Activated CD4-positive, alpha-beta T cell treated with anti-CD3 and anti-CD28 coated beads for 4 hours (primary cell): ENCODE data around the gene WDR20.

ENCODE experiments used
- DNase-seq, 2 donors: peaks; one replicate each; pipeline ENCODE4 v3.0.0-alpha.2; 2020

WDR20 gene

GRCh38 chr14:102246071-102246470 lies 106.4 kb downstream of the WDR20 start:
- DNase-seq: no peak

DNA sequence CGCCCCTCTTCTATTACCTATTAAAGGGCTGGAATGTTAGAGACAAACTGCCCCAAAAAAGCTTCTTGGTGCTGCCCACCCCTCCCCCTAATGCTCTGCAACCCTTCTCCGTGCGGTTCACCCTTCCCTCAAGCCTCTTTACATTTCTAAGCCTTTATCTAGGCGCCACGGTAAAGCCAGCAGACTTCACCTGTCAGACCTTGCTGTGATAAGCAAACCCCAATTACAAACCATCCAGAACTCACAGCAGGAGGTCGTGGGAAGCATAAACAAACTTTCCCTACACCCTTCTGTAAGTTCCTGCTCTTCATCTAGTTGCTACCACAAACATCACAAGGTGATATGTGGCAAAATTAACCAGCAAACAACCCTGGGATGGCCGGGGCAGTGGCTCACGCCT lies 108.4 kb downstream of the WDR20 start:
- DNase-seq: no peak

- no peak for DNase-seq
Measured at GRCh38 chr14:102249041-102249440, 109.3 kb downstream of the WDR20 start.

- no peak for DNase-seq
Measured at GRCh38 chr14:102249981-102250380, 110.3 kb downstream of the WDR20 start.

DNA sequence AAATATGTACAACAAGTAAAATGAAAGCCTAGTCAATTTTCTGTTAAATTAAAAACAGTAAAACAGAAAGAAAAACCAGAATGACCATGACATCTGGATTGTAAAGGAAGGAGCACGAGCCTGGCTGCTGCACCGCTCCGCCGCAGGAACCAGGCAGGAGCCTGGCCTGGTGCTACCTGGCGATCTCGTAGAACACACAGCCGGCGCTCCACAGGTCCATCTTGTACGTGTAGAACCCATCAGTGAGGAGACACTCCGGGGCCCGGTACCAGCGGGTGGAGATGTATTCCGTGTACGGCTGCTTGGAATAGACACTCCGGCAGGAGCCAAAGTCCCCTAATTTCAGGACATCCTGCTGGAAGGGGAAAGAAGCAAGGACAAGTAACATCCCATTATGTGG lies 110.9 kb downstream of the WDR20 start:
- no peak for DNase-seq

DNA sequence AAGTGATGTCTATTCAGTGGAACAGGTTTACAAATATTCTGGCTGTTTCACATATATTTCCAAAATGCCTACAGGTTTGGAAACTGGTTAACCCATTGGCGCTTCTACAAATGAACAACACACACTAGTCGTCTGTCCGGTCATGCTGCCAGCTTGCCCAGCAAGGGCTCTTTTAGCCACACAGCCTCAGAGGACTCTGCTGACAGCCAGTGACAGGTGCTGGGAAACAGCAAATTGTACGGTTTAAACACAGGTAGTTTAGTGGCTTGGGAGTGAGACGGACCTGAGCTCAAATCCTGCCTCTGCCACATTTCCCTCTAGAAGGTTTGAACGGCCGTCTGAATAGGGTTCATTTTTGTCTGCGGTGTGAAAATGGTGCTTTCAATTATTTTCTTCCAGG lies 111.5 kb downstream of the WDR20 start:
- no peak for DNase-seq

DNA sequence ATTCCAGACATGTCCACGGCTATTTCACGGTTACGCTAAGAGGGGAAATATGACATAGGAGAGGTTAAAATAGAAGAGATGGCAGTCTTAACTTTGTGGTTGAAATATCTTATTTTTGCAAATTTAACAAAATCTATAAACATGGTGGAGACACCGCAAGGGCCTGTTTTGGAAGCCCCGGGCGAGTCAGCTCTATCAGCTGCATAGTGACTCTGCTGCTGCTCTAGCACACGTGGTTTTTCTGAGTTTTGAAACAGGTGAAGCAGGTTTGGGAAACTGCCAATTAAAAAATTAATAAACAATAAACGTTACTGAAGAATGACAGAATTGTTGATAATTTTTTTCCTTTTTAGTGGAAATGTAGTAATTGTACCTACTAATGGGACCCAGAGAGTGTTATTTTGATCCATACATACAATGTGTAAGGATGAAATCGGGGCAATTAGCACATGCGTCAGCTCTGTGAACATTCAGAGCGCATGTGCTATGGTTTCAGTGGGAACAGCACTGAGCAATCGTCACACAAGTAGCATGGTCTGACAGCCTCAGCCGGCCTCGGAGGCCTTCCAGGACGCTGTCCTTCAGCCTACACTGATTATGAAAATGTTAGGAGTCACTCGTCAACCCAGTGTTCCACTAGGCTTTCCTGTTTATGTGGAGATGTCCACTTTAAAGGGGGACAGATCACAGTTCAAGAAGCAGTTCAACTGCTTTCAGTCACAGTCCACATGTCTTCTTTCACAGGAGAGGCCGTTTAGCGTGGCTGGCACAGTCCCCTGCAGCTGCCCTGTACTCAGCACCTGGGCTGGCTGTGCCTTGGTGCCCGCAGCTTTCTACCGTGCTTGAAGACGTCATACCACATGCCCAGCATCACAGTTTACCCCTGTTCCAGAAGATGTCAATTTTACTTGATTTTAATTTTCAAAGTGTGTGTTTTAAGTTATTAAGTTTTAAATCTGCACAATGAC lies 113.4 kb downstream of the WDR20 start:
- DNase-seq: no peak

GRCh38 chr14:102255401-102256190 lies 115.9 kb downstream of the WDR20 start:
- DNase-seq: no peak

GRCh38 chr14:102256716-102257115 lies 117.0 kb downstream of the WDR20 start:
- no peak for DNase-seq

DNA sequence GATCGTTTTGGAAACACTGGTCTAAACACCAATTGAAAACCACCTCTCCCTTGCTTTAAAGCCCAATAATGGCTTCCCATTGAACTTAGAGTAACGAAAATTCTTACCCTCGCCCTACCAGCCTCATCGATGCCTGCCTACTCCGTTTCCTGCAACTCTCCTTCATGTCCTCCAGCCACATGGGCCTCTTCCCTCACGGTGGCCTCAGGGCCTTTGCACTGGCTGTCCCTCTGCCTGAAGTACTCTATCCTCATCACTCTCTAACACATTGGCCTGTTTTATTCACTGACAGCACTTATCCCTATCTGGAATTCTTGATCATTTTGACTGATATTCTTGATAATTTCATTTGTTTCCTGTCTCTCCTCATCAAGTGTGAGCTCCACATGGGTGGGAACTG lies 118.4 kb downstream of the WDR20 start:
- no peak for DNase-seq
